ENCODE data around the gene SNX10. TPM values are rescaled to one million over a fixed set of nuclear protein-coding genes. Genes with fewer than 3 reads are reported as not detected.

The SNX10 gene
- total RNA-seq, 2 donors from 2014 or later = 2.3 to 5.6 TPM

- ATAC-seq (ENCODE audit: insufficient number of reproducible peaks, low FRiP score, low read depth) (no peak), DNase-seq (ENCODE audit: low spot score) (no peak)
- Histone ChIP-seq H3K27me3 (replicated peaks; ENCODE audit: insufficient read depth) (no peaks in the 10 kb centered on the region), H3K4me1 (ENCODE audit: control insufficient read depth in 1 of 2, low read depth in 2 of 2) (no peaks in the 10 kb centered on the region), H3K36me3 (no peaks in the 10 kb centered on the region), H3K9me3 (no peaks in the 10 kb centered on the region), H3K4me3 (no peak overlapping the region), H3K27ac (no peak overlapping the region)
- no peak for TF ChIP-seq CTCF (IDR thresholded peaks at IDR 0.05)
Measured at GRCh38 chr7:26307791-26308190, 16.1 kb downstream of the SNX10 start.

GRCh38 chr7:26308551-26308950 is 16.9 kb downstream of the SNX10 start:
- no peak for ATAC-seq (ENCODE audit: insufficient number of reproducible peaks, low FRiP score, low read depth)
- DNase-seq (ENCODE audit: low spot score) = no peak
- Histone ChIP-seq H3K4me3 (no peak overlapping the region), H3K27ac (no peak overlapping the region), H3K4me1 (ENCODE audit: control insufficient read depth in 1 of 2, low read depth in 2 of 2) (no peaks in the 10 kb centered on the region), H3K9me3 (no peaks in the 10 kb centered on the region), H3K27me3 (replicated peaks; ENCODE audit: insufficient read depth) (no peaks in the 10 kb centered on the region), H3K36me3 (no peaks in the 10 kb centered on the region)
- TF ChIP-seq CTCF (IDR thresholded peaks at IDR 0.05) = no peak

GRCh38 chr7:26309089-26309488 is 17.4 kb downstream of the SNX10 start:
- Histone ChIP-seq H3K27ac (no peak overlapping the region), H3K27me3 (replicated peaks; ENCODE audit: insufficient read depth) (no peaks in the 10 kb centered on the region), H3K4me3 (no peak overlapping the region), H3K4me1 (ENCODE audit: control insufficient read depth in 1 of 2, low read depth in 2 of 2) (no peaks in the 10 kb centered on the region), H3K9me3 (no peaks in the 10 kb centered on the region), H3K36me3 (no peaks in the 10 kb centered on the region)
- no peak for TF ChIP-seq CTCF (IDR thresholded peaks at IDR 0.05)
- ATAC-seq (ENCODE audit: insufficient number of reproducible peaks, low FRiP score, low read depth) = no peak
- DNase-seq (ENCODE audit: low spot score) = no peak

GRCh38 chr7:26311798-26312197 is 20.1 kb downstream of the SNX10 start:
- ATAC-seq (ENCODE audit: insufficient number of reproducible peaks, low FRiP score, low read depth) (no peak), DNase-seq (ENCODE audit: low spot score) (no peak)
- no peaks in the 10 kb centered on the region for H3K9me3 ChIP-seq
- no peaks in the 10 kb centered on the region for H3K27me3 ChIP-seq (replicated peaks; ENCODE audit: insufficient read depth)
- no peak for TF ChIP-seq CTCF (IDR thresholded peaks at IDR 0.05)
- no peak overlapping the region for H3K4me3 ChIP-seq
- H3K27ac ChIP-seq = no peak overlapping the region
- no peaks in the 10 kb centered on the region for H3K36me3 ChIP-seq
- no peaks in the 10 kb centered on the region for H3K4me1 ChIP-seq (ENCODE audit: control insufficient read depth in 1 of 2, low read depth in 2 of 2)

GRCh38 chr7:26317211-26317610 is 25.5 kb downstream of the SNX10 start:
- H3K9me3 ChIP-seq = no peaks in the 10 kb centered on the region
- ATAC-seq (ENCODE audit: insufficient number of reproducible peaks, low FRiP score, low read depth) (no peak), DNase-seq (ENCODE audit: low spot score) (no peak)
- TF ChIP-seq CTCF (IDR thresholded peaks at IDR 0.05) = no peak
- no peaks in the 10 kb centered on the region for H3K4me1 ChIP-seq (ENCODE audit: control insufficient read depth in 1 of 2, low read depth in 2 of 2)
- H3K4me3 ChIP-seq = no peak overlapping the region
- H3K36me3 ChIP-seq = no peaks in the 10 kb centered on the region
- no peaks in the 10 kb centered on the region for H3K27me3 ChIP-seq (replicated peaks; ENCODE audit: insufficient read depth)
- no peak overlapping the region for H3K27ac ChIP-seq

Data from thoracic aorta (tissue), 2 donors.